Measurements from ENCODE around the gene LRCH2.
A peak's percentile ranks its signal among the peaks of the same experiment; 100 is the strongest.
"Not testable (repeated sequence)": the region's sequence is repeated elsewhere in the genome, so short reads cannot be mapped to it uniquely, and the experiment has no call there.

The LRCH2 gene

DNA sequence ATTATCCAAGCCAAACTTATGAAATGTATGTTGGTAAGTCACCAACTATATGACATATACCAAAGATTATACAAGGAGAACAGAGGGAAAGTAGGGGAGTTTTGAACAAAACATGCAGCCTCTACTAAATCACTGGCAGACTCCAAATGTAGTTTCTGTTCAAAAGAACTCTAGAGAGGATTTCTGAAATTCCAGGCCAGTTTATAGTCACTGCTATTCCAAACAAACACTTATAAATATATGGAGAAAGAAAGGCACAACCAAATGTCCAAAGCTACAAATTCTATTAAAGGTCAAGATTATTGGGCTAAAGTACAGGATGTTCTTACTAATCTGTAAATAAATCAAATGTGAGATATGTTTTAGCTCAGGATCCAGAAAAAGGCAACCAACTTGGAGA lies 2.7 kb upstream of the LRCH2 start:
- H3K4me3 ChIP-seq (replicated peaks in 1 of 2; ENCODE audit: low read depth in 2 of 2, low read length in 2 of 2) = no peak overlapping the region
- TF ChIP-seq, protein P1, sequence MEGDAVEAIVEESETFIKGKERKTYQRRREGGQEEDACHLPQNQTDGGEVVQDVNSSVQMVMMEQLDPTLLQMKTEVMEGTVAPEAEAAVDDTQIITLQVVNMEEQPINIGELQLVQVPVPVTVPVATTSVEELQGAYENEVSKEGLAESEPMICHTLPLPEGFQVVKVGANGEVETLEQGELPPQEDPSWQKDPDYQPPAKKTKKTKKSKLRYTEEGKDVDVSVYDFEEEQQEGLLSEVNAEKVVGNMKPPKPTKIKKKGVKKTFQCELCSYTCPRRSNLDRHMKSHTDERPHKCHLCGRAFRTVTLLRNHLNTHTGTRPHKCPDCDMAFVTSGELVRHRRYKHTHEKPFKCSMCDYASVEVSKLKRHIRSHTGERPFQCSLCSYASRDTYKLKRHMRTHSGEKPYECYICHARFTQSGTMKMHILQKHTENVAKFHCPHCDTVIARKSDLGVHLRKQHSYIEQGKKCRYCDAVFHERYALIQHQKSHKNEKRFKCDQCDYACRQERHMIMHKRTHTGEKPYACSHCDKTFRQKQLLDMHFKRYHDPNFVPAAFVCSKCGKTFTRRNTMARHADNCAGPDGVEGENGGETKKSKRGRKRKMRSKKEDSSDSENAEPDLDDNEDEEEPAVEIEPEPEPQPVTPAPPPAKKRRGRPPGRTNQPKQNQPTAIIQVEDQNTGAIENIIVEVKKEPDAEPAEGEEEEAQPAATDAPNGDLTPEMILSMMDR (IDR thresholded peaks at IDR 0.05; ENCODE audit: low read depth, low read length) = no peak
- no peak for DNase-seq (ENCODE audit: low read depth in 2 of 2)

DNA sequence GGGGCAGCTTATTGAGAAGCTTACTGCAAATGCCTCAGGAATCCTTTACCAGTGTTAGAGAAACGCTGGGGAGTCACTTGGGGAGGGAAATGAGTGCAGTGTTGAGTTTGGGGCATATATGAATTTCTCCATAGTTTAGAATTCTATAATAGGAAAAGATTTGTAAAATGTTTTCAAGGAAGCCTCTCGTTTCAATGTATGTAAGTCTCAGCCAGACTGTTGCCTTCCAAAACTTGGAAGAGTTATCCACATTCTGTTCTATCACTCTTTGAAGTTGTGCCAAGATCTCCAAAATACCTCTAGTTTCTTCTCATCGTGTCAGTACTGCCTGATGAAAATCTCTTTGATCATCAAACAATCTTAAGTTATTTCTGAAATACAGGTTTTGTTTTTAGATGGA lies 565 bp upstream of the LRCH2 start:
- TF ChIP-seq, protein P1 (IDR thresholded peaks at IDR 0.05; ENCODE audit: low read depth, low read length) = no peak
- peak overlapping the region; percentile 54 to 69 for H3K4me3 ChIP-seq (replicated peaks in 1 of 2; ENCODE audit: low read depth in 2 of 2, low read length in 2 of 2)

DNA sequence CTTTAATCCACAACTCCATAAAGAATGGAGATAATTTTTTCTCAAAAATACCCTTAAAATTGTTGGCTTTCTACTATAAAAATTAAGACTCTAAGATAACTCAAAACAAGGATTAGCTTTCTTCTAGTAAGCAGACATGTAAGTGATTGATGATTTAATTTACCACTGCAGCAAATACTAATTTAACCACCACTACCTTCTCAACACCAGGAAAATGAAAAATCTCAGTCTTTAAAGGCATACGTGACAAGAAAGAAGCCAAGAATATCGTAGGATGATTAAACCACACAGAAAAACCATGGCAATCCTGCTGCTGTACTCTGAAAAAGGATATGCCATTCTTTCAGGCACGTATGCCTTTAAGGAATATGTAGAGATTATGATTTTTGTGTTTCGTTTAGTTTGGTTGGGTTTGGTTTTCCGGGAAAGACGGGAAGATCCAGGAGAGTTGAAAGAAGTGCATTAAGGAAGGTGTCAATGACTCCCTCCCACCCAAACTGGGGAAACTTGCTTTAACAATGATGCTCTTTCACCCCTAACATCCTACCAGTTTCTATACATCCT lies 881 bp downstream of the LRCH2 start:
- TF ChIP-seq, protein P1 (IDR thresholded peaks at IDR 0.05; ENCODE audit: low read depth, low read length) = no peak
- DNase-seq (ENCODE audit: low read depth in 2 of 2) = peak in 1 of 2 donors; percentile 2
- H3K4me3 ChIP-seq (replicated peaks in 1 of 2; ENCODE audit: low read depth in 2 of 2, low read length in 2 of 2) = peak overlapping the region; percentile 54 to 69

More for the DNA sequence above, 565 bp upstream of the LRCH2 start:
- DNase-seq (ENCODE audit: low read depth in 2 of 2) = no peak

DNA sequence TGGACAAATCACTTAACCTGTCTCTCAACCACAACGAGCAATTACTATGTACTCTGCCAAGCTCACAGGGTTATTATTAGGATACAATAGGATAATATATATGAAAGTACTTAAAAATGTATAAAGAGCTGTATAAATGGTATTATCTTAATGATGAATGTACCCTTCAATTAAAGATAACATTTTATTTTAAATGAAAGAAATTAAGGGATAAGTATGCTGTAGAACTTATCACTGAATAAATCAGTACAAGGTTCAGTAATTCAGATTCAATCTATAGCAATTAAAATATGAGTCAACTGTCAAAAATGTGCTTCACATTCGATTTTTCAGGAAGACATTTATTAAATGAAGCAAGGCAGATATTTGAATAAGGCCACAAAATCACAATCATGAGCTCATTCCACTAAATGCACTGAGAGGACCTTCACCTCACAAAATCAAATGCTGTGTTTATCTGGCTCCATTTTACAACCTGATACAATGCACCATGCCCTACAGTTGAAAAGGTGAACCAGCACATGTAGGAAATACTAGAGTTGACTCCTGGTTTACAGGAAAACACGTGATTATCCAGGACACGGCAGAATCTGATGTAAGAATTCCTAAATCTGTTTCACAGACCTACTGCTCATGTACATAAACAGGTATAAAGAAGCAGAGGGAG lies 4.4 kb downstream of the LRCH2 start:
- DNase-seq (ENCODE audit: low read depth in 2 of 2) = no peak
- TF ChIP-seq, protein P1 (IDR thresholded peaks at IDR 0.05; ENCODE audit: low read depth, low read length) = no peak

DNA sequence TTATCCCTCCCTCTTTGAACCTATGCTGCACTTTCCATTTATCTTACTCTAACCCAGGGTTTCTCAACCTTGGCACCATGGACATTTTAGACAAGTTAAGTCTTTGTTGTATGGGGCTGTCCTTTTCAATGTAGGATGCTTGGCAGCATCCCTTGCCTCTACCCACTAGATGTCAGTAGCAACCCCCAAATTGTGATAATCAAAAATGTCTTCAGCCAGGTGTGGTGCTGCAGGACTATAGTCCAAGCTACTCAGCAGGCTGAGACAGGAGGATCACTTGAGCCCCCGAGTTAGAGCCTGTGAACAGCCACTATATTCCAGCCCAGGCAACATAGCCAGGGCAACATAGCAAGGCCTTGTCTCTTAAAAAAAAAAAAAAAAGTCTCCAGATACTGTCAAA lies 7.0 kb downstream of the LRCH2 start:
- peak; percentile 12 to 22 for DNase-seq (ENCODE audit: low read depth in 2 of 2)
- H3K4me3 ChIP-seq (replicated peaks in 1 of 2; ENCODE audit: low read depth in 2 of 2, low read length in 2 of 2) = no peak overlapping the region
- TF ChIP-seq, protein P1 (IDR thresholded peaks at IDR 0.05; ENCODE audit: low read depth, low read length) = peak; percentile 32

More for the DNA sequence above, 4.4 kb downstream of the LRCH2 start:
- no peak overlapping the region for H3K4me3 ChIP-seq (replicated peaks in 1 of 2; ENCODE audit: low read depth in 2 of 2, low read length in 2 of 2)

DNA sequence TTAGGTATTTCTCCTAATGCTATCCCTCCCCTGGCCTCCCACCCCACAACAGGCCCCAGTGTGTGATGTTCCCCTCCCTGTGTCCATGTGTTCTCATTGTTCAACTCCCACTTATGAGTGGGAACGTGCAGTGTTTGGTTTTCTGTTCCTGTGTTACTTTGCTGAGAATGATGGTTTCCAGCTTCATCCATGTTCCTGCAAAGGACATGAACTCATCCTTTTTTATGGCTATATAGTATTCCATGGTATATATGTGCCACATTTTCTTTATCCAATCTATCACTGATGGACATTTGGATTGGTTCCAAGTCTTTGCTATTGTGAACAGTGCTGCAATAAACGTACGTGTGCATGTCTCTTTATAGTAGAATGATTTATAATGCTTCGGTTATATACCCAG lies 16.6 kb downstream of the LRCH2 start:
- not testable (repeated sequence) for DNase-seq (ENCODE audit: low read depth in 2 of 2); H3K4me3 ChIP-seq (replicated peaks in 1 of 2; ENCODE audit: low read depth in 2 of 2, low read length in 2 of 2)

DNA sequence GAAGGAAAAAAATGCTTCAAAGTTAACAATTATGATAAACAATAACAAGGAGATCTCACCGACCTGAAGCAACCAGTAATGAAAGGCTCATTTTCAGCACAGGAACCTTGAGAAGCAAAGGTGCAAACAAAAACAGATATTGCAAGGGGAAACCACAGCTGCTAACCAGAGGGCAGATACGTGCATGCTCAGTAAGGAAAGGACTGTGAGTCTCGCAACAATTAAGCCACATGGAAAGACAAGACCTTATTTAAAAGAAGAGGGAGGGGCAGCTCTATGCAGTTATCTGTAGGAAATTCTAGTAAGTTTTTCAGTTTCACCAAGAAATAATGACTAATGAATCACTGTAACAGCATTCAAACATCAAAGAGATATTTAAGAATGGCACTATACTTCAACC lies 19.3 kb downstream of the LRCH2 start:
- TF ChIP-seq, protein P1 (IDR thresholded peaks at IDR 0.05; ENCODE audit: low read depth, low read length) = no peak
- DNase-seq (ENCODE audit: low read depth in 2 of 2) = no peak

More for the DNA sequence above, 19.3 kb downstream of the LRCH2 start:
- H3K4me3 ChIP-seq (replicated peaks in 1 of 2; ENCODE audit: low read depth in 2 of 2, low read length in 2 of 2) = no peak overlapping the region
